NCI-H2029 (cell line): ENCODE measurements around the gene PTPRE.
"Not testable (repeated sequence)": the region's sequence is repeated elsewhere in the genome, so short reads cannot be mapped to it uniquely, and the experiment has no call there.

Source experiments
- DNase-seq: peaks from one replicate; lab custom pipeline; 2025; lab: John Stamatoyannopoulos, UW

The PTPRE gene

GRCh38 chr10:127983344-127984100 is 76.6 kb downstream of the PTPRE start:
- no peak for DNase-seq

- DNase-seq, result no peak
Measured at GRCh38 chr10:127984945-127985344, 78.0 kb downstream of the PTPRE start.

- no peak for DNase-seq
Measured at GRCh38 chr10:127986531-127987466, 79.9 kb downstream of the PTPRE start.

- no peak for DNase-seq
Measured at GRCh38 chr10:127987467-127988380, 80.8 kb downstream of the PTPRE start.

GRCh38 chr10:127989481-127990012 is 82.6 kb downstream of the PTPRE start:
- DNase-seq, result no peak

- not testable (repeated sequence) for DNase-seq
Measured at GRCh38 chr10:127990132-127990788, 83.4 kb downstream of the PTPRE start.

- DNase-seq, result no peak
Measured at GRCh38 chr10:127990846-127991542, 84.1 kb downstream of the PTPRE start.

GRCh38 chr10:127991543-127992255 is 84.8 kb downstream of the PTPRE start:
- DNase-seq, result no peak

- no peak for DNase-seq
Measured at GRCh38 chr10:127992376-127992775, 85.5 kb downstream of the PTPRE start.

- DNase-seq, result no peak
Measured at GRCh38 chr10:127993056-127993690, 86.3 kb downstream of the PTPRE start.

GRCh38 chr10:127995939-127996338 is 89.0 kb downstream of the PTPRE start:
- DNase-seq, result no peak

GRCh38 chr10:127996586-127996985 is 89.7 kb downstream of the PTPRE start:
- no peak for DNase-seq

- no peak for DNase-seq
Measured at GRCh38 chr10:127997271-127997670, 90.4 kb downstream of the PTPRE start.

- no peak for DNase-seq
Measured at GRCh38 chr10:127997937-127998336, 91.0 kb downstream of the PTPRE start.

GRCh38 chr10:127998501-127999144 is 91.7 kb downstream of the PTPRE start:
- no peak for DNase-seq

- no peak for DNase-seq
Measured at GRCh38 chr10:127999297-128000129, 92.6 kb downstream of the PTPRE start.

GRCh38 chr10:128000471-128001362 is 93.8 kb downstream of the PTPRE start:
- no peak for DNase-seq
